GM23338 (cell line): ENCODE measurements around the gene NPC1L1. TPM values are rescaled to one million over a fixed set of nuclear protein-coding genes. Genes with fewer than 3 reads are reported as not detected.
A peak's percentile ranks its signal among the peaks of the same experiment; 100 is the strongest.

ENCODE experiments used
- ATAC-seq: fragments of 200-7000 bp; cut with Tn5 transposase; 3 replicates; pipeline ENCODE4 v1.9.1; 2020
- DNase-seq: peaks from one replicate; pipeline ENCODE4 v3.0.0-alpha.2; 2015; ENCODE audit warnings: low spot score
- H2AFZ ChIP-seq: fragments of 200-600 bp; sonication (generic); 2 replicates; pipeline ENCODE4 v1.8.0; 2016; ENCODE audit warnings: antibody characterized with exemption, mild to moderate bottlenecking, moderate library complexity
- H3F3A ChIP-seq: fragments of 200-600 bp; sonication (generic); replicated peaks from 2 replicates; pipeline ENCODE4 v1.8.0; 2017; ENCODE audit warnings: antibody characterized with exemption, mixed run types, low read depth
- H3K27ac ChIP-seq: fragments of 200-600 bp; sonication (generic); 2 replicates; pipeline ENCODE4 v1.6.1; 2016; ENCODE audit warnings: low read depth
- H3K27me3 ChIP-seq: fragments of 200-600 bp; sonication (generic); 2 replicates; pipeline ENCODE4 v1.8.0; 2016; ENCODE audit warnings: mild to moderate bottlenecking, mixed run types, moderate library complexity; ENCODE audit not compliant: insufficient read depth
- H3K36me3 ChIP-seq: fragments of 200-600 bp; sonication (generic); 2 replicates; pipeline ENCODE4 v1.8.0; 2016; ENCODE audit warnings: mild to moderate bottlenecking; ENCODE audit not compliant: insufficient read depth
- H3K4me1 ChIP-seq: fragments of 200-600 bp; sonication (generic); 2 replicates; pipeline ENCODE4 v1.8.0; 2016; ENCODE audit warnings: mild to moderate bottlenecking, moderate library complexity; ENCODE audit not compliant: insufficient read depth
- H3K4me2 ChIP-seq: fragments of 200-600 bp; sonication (generic); 2 replicates; pipeline ENCODE4 v1.7.1; 2017; ENCODE audit warnings: mixed run types
- H3K4me3 ChIP-seq: fragments of 200-600 bp; sonication (generic); 2 replicates; pipeline ENCODE4 v1.6.1; 2016; ENCODE audit warnings: mixed run types
- H3K79me2 ChIP-seq: fragments of 200-600 bp; sonication (generic); replicated peaks from 2 replicates; pipeline ENCODE4 v1.8.0; 2017; ENCODE audit warnings: mild to moderate bottlenecking; ENCODE audit not compliant: insufficient read depth
- H3K9me2 ChIP-seq: fragments of 200-600 bp; sonication (generic); 2 replicates; pipeline ENCODE4 v1.8.0; 2017; ENCODE audit not compliant: insufficient read depth
- H4K20me1 ChIP-seq: fragments of 200-600 bp; sonication (generic); replicated peaks from 2 replicates; pipeline ENCODE4 v1.8.0; 2017; ENCODE audit warnings: mild to moderate bottlenecking; ENCODE audit not compliant: insufficient read depth
- H3K27ac Mint-ChIP-seq: 2 replicates; pipeline ENCODE4 v1.8.0; 2020; ENCODE audit warnings: inconsistent platforms, mild to moderate bottlenecking, moderate library complexity, mixed read lengths
- H3K27me3 Mint-ChIP-seq: 3 replicates; pipeline ENCODE4 v1.8.0; 2022; ENCODE audit warnings: low read depth, mild to moderate bottlenecking, moderate library complexity, mixed read lengths, inconsistent platforms; ENCODE audit not compliant: insufficient read depth, poor library complexity
- H3K36me3 Mint-ChIP-seq: 3 replicates; pipeline ENCODE4 v1.8.0; 2021; ENCODE audit warnings: low read depth, mild to moderate bottlenecking, inconsistent platforms, moderate library complexity, mixed read lengths
- H3K4me1 Mint-ChIP-seq: 3 replicates; pipeline ENCODE4 v1.8.0; 2020; ENCODE audit warnings: mild to moderate bottlenecking, inconsistent platforms, mixed read lengths
- H3K4me3 Mint-ChIP-seq: 3 replicates; pipeline ENCODE4 v1.8.0; 2021; ENCODE audit warnings: moderate library complexity, mild to moderate bottlenecking, inconsistent platforms, mixed read lengths
- H3K9me3 Mint-ChIP-seq: 3 replicates; pipeline ENCODE4 v1.8.0; 2020; ENCODE audit warnings: moderate library complexity, mild to moderate bottlenecking, inconsistent platforms, mixed read lengths
- CREB1 ChIP-seq: fragments of 250-450 bp; sonication (Bioruptor Pico); IDR thresholded peaks from 2 replicates; pipeline ENCODE4 v1.5.0; 2020; ENCODE audit warnings: low read depth, mild to moderate bottlenecking, moderate library complexity
- EZH2 ChIP-seq: fragments of 200-600 bp; sonication (generic); IDR thresholded peaks from one replicate; pipeline ENCODE4 v1.8.0; 2017; ENCODE audit warnings: antibody characterized with exemption, mild to moderate bottlenecking, low read depth; ENCODE audit not compliant: unreplicated experiment
- EZH2phosphoT487 ChIP-seq: fragments of 200-600 bp; sonication (generic); IDR thresholded peaks from one replicate; pipeline ENCODE4 v1.8.1; 2018; ENCODE audit warnings: antibody characterized with exemption; ENCODE audit not compliant: unreplicated experiment
- JUNB ChIP-seq: IDR thresholded peaks from one replicate; pipeline ENCODE4 v1.6.1; 2016; ENCODE audit warnings: antibody characterized with exemption; ENCODE audit not compliant: unreplicated experiment
- POLR2AphosphoS5 ChIP-seq: IDR thresholded peaks from 2 replicates; pipeline ENCODE4 v1.6.1; 2016; ENCODE audit warnings: antibody characterized with exemption, low read depth
- STAT1 ChIP-seq: IDR thresholded peaks from one replicate; pipeline ENCODE4 v1.6.1; 2016; ENCODE audit warnings: antibody characterized with exemption; ENCODE audit not compliant: unreplicated experiment
- polyA plus RNA-seq: library from polyadenylated mRNA; unstranded; fragments of >200 nt; fragmentation: Nextera tagmentation; extraction: Ambion mirVana; gene quantifications from 2 replicates; pipeline ENCODE4 v1.2.1, GENCODE V29; 2016
- total RNA-seq: library from RNA; depleted of rRNA; stranded (reverse); fragments of >200 nt; shearing (Covaris generic); gene quantifications from 2 replicates; pipeline ENCODE4 v1.2.3, GENCODE V29; 2014
- TF ChIP-seq, protein P1 (sequence below): IDR thresholded peaks from one replicate; pipeline ENCODE4 v1.6.1; 2018; ENCODE audit warnings: antibody characterized with exemption; ENCODE audit not compliant: unreplicated experiment
- TF ChIP-seq, protein P2 (sequence below): IDR thresholded peaks from 2 replicates; pipeline ENCODE4 v1.6.1; 2016; ENCODE audit warnings: antibody characterized with exemption
- TF ChIP-seq, protein P3 (sequence below): fragments of 250-450 bp; sonication (Bioruptor Pico); IDR thresholded peaks from 2 replicates; pipeline ENCODE4 v1.5.0; 2020; ENCODE audit warnings: mild to moderate bottlenecking, moderate library complexity

Gene NPC1L1
- total and polyA plus RNA-seq, 2 experiments from 2014 or later, result 0.03 TPM; not detected in 1

DNA sequence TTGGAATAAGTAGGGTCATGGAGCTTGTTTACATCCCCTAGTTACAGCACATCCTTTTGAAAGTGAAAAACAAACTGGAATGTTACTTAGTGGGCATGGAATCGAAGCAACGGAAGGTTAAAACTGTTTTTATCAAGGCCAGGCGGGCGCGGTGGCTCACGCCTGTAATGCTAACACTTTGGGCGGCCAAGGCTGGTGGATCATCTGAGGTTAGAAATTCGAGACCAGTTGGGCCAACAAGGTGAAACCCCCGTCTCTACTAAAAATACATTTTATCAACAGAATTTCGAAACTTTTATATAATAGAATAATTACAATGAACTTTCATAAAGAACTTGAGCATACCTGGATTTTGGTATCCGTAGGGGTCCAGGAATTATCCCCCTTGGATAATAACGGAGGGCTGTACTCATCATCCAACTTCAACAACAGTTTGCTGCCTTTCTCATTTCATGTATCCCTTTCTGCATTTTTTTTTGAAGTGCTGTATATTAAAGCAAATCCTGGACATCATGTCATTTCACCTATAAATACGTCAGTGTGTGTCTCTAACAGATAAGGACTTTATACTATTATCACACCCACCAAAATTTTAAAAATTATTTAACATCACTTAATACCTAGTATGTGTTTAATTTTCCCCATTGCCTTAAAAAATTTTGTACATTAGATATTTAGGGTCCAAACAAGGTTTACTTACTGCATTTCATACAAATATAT, 42.2 kb upstream of the NPC1L1 start:
- peak overlapping the region; percentile 98 for H3K27ac ChIP-seq
- TF ChIP-seq, protein P1, sequence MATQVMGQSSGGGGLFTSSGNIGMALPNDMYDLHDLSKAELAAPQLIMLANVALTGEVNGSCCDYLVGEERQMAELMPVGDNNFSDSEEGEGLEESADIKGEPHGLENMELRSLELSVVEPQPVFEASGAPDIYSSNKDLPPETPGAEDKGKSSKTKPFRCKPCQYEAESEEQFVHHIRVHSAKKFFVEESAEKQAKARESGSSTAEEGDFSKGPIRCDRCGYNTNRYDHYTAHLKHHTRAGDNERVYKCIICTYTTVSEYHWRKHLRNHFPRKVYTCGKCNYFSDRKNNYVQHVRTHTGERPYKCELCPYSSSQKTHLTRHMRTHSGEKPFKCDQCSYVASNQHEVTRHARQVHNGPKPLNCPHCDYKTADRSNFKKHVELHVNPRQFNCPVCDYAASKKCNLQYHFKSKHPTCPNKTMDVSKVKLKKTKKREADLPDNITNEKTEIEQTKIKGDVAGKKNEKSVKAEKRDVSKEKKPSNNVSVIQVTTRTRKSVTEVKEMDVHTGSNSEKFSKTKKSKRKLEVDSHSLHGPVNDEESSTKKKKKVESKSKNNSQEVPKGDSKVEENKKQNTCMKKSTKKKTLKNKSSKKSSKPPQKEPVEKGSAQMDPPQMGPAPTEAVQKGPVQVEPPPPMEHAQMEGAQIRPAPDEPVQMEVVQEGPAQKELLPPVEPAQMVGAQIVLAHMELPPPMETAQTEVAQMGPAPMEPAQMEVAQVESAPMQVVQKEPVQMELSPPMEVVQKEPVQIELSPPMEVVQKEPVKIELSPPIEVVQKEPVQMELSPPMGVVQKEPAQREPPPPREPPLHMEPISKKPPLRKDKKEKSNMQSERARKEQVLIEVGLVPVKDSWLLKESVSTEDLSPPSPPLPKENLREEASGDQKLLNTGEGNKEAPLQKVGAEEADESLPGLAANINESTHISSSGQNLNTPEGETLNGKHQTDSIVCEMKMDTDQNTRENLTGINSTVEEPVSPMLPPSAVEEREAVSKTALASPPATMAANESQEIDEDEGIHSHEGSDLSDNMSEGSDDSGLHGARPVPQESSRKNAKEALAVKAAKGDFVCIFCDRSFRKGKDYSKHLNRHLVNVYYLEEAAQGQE, result no peak
- TF ChIP-seq POLR2AphosphoS5 (no peak), EZH2phosphoT487 (no peak), STAT1 (no peak), JUNB (no peak), EZH2 (no peak), CREB1 (CRISPR knock-in tag) (no peak)
- TF ChIP-seq, protein P2, sequence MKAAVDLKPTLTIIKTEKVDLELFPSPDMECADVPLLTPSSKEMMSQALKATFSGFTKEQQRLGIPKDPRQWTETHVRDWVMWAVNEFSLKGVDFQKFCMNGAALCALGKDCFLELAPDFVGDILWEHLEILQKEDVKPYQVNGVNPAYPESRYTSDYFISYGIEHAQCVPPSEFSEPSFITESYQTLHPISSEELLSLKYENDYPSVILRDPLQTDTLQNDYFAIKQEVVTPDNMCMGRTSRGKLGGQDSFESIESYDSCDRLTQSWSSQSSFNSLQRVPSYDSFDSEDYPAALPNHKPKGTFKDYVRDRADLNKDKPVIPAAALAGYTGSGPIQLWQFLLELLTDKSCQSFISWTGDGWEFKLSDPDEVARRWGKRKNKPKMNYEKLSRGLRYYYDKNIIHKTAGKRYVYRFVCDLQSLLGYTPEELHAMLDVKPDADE, result no peak
- TF ChIP-seq, protein P3, sequence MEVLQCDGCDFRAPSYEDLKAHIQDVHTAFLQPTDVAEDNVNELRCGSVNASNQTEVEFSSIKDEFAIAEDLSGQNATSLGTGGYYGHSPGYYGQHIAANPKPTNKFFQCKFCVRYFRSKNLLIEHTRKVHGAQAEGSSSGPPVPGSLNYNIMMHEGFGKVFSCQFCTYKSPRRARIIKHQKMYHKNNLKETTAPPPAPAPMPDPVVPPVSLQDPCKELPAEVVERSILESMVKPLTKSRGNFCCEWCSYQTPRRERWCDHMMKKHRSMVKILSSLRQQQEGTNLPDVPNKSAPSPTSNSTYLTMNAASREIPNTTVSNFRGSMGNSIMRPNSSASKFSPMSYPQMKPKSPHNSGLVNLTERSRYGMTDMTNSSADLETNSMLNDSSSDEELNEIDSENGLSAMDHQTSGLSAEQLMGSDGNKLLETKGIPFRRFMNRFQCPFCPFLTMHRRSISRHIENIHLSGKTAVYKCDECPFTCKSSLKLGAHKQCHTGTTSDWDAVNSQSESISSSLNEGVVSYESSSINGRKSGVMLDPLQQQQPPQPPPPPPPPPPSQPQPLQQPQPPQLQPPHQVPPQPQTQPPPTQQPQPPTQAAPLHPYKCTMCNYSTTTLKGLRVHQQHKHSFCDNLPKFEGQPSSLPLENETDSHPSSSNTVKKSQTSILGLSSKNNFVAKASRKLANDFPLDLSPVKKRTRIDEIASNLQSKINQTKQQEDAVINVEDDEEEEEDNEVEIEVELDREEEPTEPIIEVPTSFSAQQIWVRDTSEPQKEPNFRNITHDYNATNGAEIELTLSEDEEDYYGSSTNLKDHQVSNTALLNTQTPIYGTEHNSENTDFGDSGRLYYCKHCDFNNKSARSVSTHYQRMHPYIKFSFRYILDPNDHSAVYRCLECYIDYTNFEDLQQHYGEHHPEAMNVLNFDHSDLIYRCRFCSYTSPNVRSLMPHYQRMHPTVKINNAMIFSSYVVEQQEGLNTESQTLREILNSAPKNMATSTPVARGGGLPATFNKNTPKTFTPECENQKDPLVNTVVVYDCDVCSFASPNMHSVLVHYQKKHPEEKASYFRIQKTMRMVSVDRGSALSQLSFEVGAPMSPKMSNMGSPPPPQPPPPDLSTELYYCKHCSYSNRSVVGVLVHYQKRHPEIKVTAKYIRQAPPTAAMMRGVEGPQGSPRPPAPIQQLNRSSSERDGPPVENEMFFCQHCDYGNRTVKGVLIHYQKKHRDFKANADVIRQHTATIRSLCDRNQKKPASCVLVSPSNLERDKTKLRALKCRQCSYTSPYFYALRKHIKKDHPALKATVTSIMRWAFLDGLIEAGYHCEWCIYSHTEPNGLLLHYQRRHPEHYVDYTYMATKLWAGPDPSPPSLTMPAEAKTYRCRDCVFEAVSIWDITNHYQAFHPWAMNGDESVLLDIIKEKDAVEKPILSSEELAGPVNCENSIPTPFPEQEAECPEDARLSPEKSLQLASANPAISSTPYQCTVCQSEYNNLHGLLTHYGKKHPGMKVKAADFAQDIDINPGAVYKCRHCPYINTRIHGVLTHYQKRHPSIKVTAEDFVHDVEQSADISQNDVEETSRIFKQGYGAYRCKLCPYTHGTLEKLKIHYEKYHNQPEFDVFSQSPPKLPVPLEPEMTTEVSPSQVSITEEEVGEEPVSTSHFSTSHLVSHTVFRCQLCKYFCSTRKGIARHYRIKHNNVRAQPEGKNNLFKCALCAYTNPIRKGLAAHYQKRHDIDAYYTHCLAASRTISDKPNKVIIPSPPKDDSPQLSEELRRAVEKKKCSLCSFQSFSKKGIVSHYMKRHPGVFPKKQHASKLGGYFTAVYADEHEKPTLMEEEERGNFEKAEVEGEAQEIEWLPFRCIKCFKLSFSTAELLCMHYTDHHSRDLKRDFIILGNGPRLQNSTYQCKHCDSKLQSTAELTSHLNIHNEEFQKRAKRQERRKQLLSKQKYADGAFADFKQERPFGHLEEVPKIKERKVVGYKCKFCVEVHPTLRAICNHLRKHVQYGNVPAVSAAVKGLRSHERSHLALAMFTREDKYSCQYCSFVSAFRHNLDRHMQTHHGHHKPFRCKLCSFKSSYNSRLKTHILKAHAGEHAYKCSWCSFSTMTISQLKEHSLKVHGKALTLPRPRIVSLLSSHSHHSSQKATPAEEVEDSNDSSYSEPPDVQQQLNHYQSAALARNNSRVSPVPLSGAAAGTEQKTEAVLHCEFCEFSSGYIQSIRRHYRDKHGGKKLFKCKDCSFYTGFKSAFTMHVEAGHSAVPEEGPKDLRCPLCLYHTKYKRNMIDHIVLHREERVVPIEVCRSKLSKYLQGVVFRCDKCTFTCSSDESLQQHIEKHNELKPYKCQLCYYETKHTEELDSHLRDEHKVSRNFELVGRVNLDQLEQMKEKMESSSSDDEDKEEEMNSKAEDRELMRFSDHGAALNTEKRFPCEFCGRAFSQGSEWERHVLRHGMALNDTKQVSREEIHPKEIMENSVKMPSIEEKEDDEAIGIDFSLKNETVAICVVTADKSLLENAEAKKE (CRISPR knock-in tag), result no peak

More for the DNA sequence above, 42.2 kb upstream of the NPC1L1 start:
- H3K9me2 ChIP-seq, result no peaks in the 10 kb centered on the region
- H3K9me3 Mint-ChIP-seq, result peaks cover 2% of the 10 kb centered on the region; the same call in 1 of the 3 replicates
- ATAC-seq, result no peak
- peaks cover 6% of the 10 kb centered on the region; the same call in 1 of the 2 replicates for H3K4me1 ChIP-seq
- DNase-seq, result no peak
- H3K4me2 ChIP-seq, result peak overlapping the region; percentile 89
- H3K4me3 ChIP-seq, result peak overlapping the region; percentile 78
- H3K36me3 Mint-ChIP-seq, result peaks cover 30% of the 10 kb centered on the region
- peaks cover 20% of the 10 kb centered on the region for H3K36me3 ChIP-seq
- H3K27ac Mint-ChIP-seq, result peak overlapping the region; percentile 96
- H3K4me3 Mint-ChIP-seq, result peak overlapping the region; percentile 90
- H3F3A ChIP-seq, result no peaks in the 10 kb centered on the region
- peaks cover 8% of the 10 kb centered on the region for H3K4me1 Mint-ChIP-seq
- peaks cover 15% of the 10 kb centered on the region for H3K27me3 Mint-ChIP-seq
- H4K20me1 ChIP-seq, result no peaks in the 10 kb centered on the region; the same call in 1 of the 2 replicates
- peak overlapping the region; percentile 90 for H2AFZ ChIP-seq
- no peaks in the 10 kb centered on the region for H3K27me3 ChIP-seq
- H3K79me2 ChIP-seq, result peaks cover 24% of the 10 kb centered on the region
